Midbrain (tissue), 1 donor: ENCODE results near the gene PDS5B.

Experiments
- DNase-seq: peaks from one replicate; lab custom pipeline; 2025; lab: John Stamatoyannopoulos, UW

The PDS5B gene

GRCh38 chr13:32590266-32590665 lies 4.0 kb downstream of the PDS5B start:
- DNase-seq = no peak

GRCh38 chr13:32592082-32592481 lies 5.8 kb downstream of the PDS5B start:
- DNase-seq = no peak

DNA sequence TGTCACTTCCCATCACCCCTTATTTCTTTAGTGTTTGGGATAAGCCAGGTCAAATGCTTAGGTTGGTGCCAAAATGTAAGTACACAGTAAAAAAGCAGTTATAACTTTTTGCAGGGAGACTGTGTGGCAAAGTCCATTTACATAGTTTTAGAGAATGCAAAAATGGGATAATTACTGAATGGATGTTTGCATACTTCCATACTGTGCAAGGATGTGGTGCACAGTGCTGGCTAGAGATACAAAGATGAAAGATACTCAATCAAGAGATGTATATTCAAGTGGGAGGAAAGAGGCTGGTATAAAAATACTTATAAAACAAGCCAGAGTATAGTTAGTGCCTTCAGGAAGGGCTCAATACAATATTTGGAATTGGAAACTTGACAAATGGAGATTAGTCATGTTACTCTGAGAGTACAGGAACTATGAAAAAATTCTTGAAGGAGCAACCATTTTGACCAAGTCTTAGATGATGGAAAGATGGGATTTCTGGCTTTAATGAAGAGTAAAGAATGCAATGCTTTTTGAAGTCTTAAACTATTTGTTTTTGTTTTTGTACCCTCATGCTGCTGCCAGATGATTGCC lies 8.0 kb downstream of the PDS5B start:
- no peak for DNase-seq

- DNase-seq = no peak
Measured at GRCh38 chr13:32595306-32595705, 9.1 kb downstream of the PDS5B start.

DNA sequence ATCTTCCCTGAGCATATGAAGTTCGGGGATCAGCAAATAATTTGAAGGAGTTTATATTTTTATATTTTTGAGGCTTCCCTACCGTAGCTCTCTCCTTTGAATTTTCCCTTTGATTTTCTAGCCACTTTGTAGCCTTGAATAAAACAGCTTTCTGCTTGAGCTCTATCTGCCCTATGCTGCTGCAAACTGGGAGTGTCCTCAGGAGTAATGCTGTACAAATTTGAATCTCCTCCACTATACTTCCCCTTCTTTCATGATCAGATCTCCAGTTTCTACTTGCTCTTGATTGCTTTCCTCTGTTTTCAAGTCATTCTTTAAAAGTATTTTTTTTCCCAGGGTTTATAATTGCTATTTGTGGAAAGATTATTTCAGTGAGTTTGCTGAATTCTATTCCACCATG lies 14.6 kb downstream of the PDS5B start:
- DNase-seq = no peak

DNA sequence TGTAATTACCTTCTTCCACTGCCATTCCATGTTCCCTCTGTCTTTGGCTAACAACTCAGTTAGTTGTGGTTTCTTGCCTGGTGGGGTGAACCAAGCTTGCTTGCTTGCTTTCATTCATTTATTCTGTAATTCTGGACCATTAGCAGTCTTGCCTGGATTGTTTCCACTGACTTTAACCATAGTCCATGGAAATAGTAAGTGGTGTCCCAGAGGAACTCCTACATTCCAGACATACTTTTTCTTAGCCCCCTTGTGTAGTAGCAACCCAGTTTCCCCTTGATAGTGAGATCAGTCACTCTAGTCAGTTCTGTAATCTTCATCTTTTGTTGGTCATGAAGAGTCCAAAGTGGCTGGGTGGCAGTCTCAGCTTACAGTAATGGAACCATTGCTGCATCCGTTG lies 23.2 kb downstream of the PDS5B start:
- DNase-seq = no peak

DNA sequence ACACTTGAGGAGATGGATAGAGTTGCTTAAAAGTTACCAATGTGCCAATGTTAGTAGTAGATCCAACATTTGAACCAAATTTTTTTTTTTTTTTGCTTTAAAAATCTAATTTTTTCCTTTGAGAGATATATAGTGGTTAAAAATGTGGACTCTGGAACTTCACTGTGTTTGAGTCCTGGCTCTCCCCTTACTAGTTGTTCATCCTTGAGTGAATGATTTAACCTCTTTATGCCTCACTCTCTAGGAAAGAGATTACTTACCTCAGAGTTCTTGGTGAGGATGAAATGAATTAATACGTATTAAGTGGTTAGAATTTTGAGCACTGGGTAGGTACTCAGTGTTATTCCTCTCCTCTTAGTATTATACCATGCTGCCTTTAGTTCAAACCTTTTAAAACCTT lies 24.3 kb downstream of the PDS5B start:
- DNase-seq = no peak

DNA sequence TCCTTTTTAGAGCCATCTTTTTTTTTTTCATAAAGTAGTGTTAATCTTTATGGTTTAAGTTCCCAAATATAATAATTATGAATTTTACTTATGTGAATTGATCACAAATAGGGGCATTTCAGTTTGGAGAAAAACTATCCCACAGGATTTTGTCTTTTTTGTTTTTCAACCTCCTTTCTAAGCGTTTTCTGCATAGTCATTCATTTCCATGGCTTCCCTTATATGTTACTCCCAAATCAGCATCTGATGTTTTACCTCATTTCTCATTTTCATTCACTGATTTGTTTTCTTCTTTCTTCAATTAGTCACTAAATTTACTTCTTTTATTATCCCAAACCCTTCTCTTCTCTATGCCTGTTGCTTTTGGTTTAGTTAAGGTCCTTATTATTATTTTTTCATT lies 24.7 kb downstream of the PDS5B start:
- DNase-seq = no peak

DNA sequence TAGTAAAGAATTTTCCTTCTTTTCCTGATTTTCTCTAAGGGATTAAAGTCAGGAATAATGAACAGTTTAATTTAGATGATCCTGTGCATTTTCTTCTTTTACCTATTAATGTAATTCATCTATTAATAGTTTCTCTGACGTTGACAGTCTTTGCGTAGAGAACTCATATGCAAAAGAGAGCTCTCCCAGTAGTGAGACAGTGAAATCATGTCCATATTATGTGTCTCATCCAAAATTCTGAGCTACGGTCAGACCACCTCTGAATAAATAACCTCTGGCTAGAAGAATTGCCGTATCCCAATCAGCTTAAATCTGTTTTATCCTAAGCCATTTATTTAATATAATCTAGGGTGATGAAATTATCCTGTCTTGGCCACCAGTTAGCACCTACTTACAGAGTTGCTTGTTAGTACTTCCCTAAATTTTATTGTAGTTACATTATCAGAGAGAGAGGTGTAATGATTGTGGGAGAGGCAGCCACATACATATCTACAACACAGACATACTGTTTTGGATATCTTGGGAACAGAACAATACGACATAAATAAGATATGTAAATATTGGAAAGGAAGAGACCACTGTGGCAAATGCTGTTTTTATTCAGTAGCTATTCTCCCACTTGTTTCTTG lies 30.7 kb downstream of the PDS5B start:
- DNase-seq = no peak

GRCh38 chr13:32622827-32623226 lies 36.6 kb downstream of the PDS5B start:
- no peak for DNase-seq

GRCh38 chr13:32624441-32624840 lies 38.2 kb downstream of the PDS5B start:
- DNase-seq = no peak

DNA sequence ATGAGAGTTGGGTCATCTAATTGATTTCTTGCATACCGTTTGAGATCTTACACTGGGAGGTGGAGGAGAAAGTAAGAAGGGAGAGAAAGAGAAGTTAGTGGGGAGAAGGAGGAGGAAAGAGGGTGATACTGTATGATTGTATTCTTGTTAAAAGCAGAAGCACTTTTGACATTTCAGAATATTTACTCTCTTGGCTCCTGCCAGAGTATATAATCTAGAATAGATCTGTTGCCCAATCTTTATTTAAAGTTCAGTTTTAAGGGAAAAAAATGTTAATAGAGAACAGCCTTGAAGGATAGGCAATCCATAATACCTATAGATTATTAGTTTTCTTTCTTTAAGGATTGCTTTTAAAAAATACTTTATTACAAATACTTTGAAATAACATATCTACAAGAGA lies 41.5 kb downstream of the PDS5B start:
- DNase-seq = no peak

- no peak for DNase-seq
Measured at GRCh38 chr13:32629313-32629712, 43.1 kb downstream of the PDS5B start.

GRCh38 chr13:32629866-32630265 lies 43.6 kb downstream of the PDS5B start:
- DNase-seq = no peak

DNA sequence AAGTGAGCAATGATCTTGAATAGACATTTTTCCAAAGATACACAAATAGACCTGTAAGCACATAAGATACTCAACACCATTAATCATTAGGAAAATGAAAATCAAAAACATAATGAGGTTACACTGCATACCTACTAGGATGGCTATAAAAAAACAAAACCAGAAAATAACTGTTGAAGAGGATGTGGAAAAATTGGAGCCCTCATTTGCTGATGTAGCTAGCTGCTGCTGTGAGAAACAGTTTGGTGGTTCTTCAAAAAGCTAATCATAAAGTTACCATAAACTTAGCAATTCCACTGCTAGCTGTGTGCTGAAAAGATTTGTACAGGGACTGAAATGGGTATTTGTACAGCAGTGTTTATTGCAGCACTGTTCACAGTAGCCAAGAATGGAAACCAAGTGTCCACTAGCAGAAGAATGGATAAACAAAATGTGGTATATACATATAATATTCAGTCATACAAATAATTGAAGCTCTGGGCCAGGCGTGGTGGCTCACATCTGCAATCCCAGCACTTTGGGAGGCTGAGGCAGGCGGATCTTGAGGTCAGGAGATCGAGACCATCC lies 46.2 kb downstream of the PDS5B start:
- no peak for DNase-seq

DNA sequence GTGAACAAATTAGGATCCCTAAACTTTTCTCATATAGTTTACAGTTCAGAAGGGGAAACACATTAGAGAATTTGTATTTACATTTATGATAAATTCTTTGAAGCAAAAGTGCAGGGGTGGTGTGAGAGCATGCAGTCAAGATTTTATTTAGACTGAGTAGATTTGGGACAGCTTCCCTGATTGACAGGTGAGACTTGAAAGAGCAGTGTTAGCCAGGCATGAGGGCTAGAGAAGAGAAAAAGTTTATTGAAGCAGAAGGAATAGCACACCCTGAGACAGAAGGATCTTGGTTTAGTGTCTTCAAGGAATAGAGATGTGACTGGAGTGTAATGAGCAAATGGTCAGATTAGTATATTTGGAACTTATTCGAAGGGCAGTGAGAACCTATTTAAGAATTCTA lies 50.5 kb downstream of the PDS5B start:
- DNase-seq = no peak

DNA sequence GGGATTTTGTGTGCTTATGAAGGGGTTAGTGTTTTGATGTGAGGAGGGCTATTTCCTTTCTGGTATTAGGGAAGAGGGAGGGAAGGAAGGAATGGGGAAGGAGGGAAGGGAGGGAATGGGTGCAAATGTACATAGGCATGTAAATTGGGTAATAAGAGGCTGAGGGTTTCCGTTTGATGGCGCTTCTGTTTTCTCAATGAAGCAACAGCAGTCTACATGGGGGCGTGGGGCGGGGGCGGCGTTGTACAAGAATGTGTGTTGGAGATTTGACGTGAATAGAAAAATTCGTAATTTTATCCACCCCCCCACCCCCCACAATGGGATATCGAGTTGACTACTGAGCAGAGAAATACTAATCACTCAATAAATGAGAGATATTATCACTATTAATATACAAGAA lies 52.5 kb downstream of the PDS5B start:
- no peak for DNase-seq

DNA sequence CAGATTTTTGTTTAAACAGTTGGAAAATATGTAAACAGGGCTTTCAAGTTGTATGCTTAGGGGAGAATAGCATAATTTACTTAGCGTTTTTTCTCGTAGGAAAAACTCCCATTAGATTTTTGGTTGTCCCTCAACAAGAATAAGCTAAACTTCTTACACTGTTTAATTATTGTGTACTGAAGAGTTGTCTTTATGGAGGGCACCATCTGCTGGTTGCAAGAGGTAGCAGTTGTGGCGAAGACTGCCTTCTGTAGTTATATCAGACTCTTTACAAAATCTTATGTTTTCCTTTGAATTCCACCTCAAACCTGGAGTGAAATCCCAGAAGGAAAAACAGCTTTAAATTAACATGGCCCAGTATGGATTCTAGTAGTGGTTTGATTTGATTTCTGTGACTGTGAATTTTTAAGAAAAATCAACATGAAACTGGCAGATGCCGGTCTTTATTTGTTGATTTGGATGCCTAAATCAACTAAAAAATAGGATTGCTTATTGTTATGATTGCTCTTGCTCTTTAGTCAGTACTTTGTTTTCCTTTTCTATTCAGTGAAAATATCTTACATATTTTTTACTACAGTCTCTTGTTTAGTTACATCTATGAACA lies 53.4 kb downstream of the PDS5B start:
- peak; percentile 68 for DNase-seq

DNA sequence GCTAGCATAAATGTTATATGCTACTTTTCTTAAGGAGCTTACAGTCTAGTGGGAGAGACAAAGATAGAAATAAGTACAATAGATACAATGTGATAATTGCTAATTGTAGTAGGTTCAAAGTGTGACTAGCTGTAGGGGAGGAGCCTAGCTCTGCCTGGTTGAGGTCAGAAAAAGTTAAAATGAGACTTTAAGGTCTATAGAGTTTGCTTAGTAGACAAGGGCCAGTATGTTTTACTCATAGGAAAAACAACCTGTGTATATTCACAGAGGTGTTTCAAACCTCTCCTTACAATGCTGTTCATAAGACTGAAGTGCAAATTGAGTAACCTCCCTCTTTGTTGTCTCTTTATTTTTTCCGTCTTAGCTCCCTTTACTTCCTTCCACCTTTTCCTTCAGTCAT lies 56.1 kb downstream of the PDS5B start:
- DNase-seq = no peak

DNA sequence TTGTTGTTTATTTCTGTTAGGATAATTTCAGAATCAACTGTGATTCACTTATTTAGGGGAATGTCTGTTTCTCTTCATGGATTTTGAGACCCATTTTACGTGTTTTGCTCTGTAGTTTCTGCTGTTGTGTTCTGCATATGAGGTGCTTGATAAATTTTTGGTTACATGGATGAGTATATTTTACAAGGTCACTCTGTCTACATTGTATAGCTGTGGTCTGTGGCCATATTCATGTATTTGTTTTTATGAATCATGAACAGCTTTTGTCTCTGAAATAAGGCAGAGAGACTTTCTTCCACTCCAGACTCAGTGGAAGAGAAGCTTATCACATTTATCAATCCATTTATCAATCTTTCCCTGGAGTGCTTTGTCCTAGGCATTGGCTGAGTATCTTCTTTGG lies 56.6 kb downstream of the PDS5B start:
- DNase-seq = no peak

DNA sequence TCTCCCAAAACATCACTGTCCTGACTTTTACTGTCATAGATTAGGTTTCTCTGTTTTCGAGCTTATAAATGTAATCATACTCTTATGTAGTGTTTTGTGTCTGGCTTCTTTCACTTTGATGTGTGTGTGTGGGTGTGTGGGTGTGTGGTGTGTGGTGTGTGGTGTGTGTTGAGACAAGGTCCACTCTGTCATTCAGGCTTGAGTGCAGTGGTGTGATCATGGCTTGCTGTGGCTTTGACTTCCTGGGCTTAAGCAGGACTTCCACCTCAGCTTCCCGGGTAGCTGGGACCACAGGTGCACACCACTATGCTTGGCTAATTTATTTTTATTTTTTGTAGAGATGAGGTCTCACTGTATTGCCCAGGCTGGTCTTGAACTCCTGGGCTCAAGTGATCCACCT lies 59.6 kb downstream of the PDS5B start:
- DNase-seq = no peak

- DNase-seq = no peak
Measured at GRCh38 chr13:32647926-32648325, 61.7 kb downstream of the PDS5B start.

DNA sequence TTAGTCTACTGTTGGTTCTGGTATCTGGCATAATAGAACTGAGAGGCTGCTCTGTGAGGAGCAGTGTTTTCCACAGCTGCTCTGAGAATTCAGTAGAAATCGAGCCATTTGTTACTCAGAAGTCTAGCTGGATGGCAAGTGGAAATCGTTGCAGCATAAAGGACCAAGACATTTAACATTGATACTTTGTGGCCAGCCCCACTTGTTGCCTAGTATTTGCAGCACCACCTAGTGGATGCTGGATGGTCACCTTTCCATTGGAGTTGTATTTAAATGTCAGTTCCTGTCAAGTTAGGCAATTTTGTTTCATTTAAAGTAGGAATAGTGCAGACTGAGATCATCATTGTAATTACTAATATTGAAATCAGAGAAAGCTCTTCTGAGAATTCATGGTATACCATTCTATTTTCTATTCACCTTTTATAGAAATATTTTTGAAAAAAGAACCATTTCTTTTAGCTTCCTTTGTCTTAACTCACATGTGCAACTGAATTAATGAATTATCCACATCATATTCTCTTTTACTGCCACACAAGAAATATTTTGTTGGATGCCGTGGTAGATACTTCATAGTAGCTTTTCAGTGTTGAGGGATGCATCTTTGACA lies 64.6 kb downstream of the PDS5B start:
- DNase-seq = peak; percentile 65
